Spleen (tissue), 7 donors: ENCODE results near the gene LINGO4.

Experiments
- POLR2A ChIP-seq, 3 donors: fragments of 450-650 bp; IDR thresholded peaks; one replicate each; pipeline ENCODE4 v1.5.1; 2017; ENCODE audit warnings: antibody characterized with exemption in 3 of 3, mild to moderate bottlenecking in 1 of 3
- TF ChIP-seq, protein P1 (sequence below), 11 experiments: fragments of 200-600 bp in 7 of 11; fragments of 450-650 bp in 4 of 11; sonication (generic) in 4 of 11; IDR thresholded peaks in 8 of 11; conservative IDR thresholded peaks in 3 of 11; 1 replicate in 7 of 11; 2 replicates in 4 of 11; pipeline versions ENCODE4 v1.4.0 to v1.8.0; 2016 to 2021; ENCODE audit warnings: antibody characterized with exemption in 11 of 11, inconsistent platforms in 4 of 11, mild to moderate bottlenecking in 1 of 11
- donor health status: DM: no; HTN: no; CAD: no; lungs with moderate emphysema.
- donor health status: DM: no; HTN: no; CAD: no.
- donor health status: DM: no; HTN: no; CAD: no.

DNA sequence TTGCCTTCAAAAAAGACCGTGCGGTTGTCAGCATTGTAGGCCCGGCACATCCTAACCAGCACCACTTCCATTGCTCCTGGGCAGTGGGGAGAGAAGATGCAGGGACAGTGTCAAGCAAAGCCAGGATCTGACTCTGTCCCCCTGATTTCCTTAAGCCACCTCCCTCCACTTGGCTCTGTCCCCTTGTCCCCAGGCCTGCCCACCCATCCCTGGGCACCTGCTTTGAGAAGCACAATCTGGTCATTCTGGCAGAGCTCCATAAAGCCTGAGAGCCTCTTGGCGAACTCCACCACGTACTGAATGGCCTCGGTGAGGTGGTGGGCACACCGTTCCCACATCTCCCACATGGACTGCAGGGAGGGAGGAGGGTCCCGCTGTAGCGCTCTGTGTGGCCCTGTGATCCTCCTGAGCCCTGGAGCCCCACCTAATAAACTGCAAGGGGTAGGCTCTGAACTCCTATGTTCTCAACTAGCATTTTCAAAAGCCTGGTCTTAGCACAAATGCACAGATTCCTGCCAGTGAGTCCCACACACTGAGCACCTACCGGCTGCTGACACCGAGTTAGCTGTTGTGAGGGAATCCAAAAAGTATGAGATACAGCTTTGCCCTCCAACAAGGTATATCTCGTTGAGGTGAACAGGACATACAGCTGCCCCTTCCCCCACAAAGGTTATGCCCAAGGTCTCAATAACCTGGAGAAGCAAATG is 8.2 kb upstream of the LINGO4 start:
- TF ChIP-seq, protein P1, sequence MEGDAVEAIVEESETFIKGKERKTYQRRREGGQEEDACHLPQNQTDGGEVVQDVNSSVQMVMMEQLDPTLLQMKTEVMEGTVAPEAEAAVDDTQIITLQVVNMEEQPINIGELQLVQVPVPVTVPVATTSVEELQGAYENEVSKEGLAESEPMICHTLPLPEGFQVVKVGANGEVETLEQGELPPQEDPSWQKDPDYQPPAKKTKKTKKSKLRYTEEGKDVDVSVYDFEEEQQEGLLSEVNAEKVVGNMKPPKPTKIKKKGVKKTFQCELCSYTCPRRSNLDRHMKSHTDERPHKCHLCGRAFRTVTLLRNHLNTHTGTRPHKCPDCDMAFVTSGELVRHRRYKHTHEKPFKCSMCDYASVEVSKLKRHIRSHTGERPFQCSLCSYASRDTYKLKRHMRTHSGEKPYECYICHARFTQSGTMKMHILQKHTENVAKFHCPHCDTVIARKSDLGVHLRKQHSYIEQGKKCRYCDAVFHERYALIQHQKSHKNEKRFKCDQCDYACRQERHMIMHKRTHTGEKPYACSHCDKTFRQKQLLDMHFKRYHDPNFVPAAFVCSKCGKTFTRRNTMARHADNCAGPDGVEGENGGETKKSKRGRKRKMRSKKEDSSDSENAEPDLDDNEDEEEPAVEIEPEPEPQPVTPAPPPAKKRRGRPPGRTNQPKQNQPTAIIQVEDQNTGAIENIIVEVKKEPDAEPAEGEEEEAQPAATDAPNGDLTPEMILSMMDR (IDR thresholded peaks at IDR 0.05 in 8 of 11, conservative IDR thresholded peaks at IDR 0.05 in 3 of 11) = no peak
- no peak for TF ChIP-seq POLR2A (IDR thresholded peaks at IDR 0.05)
